ENCODE data around the gene DHRS9.

GRCh38 chr2:169118060-169118459 lies 48.7 kb downstream of the DHRS9 start:
- TF ChIP-seq CTCF (IDR thresholded peaks at IDR 0.05): no peak
- no peak for TF ChIP-seq POLR2AphosphoS5 (IDR thresholded peaks at IDR 0.05)
- no peak for TF ChIP-seq POLR2A (IDR thresholded peaks at IDR 0.05)
- TF ChIP-seq EP300 (IDR thresholded peaks at IDR 0.05): no peak
